ENCODE data around the gene STEAP3. TPM values are rescaled to one million over a fixed set of nuclear protein-coding genes. Genes with fewer than 3 reads are reported as not detected.

The STEAP3 gene
- total RNA-seq, result 1.8 TPM

GRCh38 chr2:119223521-119224390 lies at the start of gene STEAP3:
Gene STEAP3 (plus strand): TSS chr2:119223834. CDS start chr2:119231013, 7,179 bp downstream.

Other genes starting within 250 kb of the STEAP3 start
- 2.3 TPM for gene C1QL2, start 65.1 kb upstream of the STEAP3 start, total RNA-seq
- 14.5 TPM for gene C2orf76, start 143.0 kb downstream of the STEAP3 start, total RNA-seq
- 127 TPM for gene DBI, start 143.1 kb downstream of the STEAP3 start, total RNA-seq
- 0.92 TPM for gene TMEM37, start 208.0 kb downstream of the STEAP3 start, total RNA-seq

All from diencephalon (tissue), 1 donor.